GM12878 (cell line): ENCODE measurements around the gene ANK3. TPM values are rescaled to one million over a fixed set of nuclear protein-coding genes. Genes with fewer than 3 reads are reported as not detected.

Source experiments
- ATAC-seq: fragments of 200-7000 bp; cut with Tn5 transposase; 3 replicates; pipeline ENCODE4 v1.9.1; 2020; ENCODE audit warnings: mild to moderate bottlenecking, moderate library complexity
- BruUV-seq: library from RNA; stranded (reverse); fragments of 400-500 nt; replicated peaks from 2 replicates; lab custom pipeline; 2021; lab: Mats Ljungman, UMichigan
- CTCF ChIA-PET: fragments of 300-600 bp; sonication (Branson Sonifier 250); formaldehyde crosslinking; extraction: SDS; loops from one replicate; lab custom pipeline; 2021; ENCODE audit warnings: inconsistent platforms; lab: Yijun Ruan, JAX
- POLR2A ChIA-PET: fragments of 350-600 bp; formaldehyde crosslinking; extraction: SDS; loops from one replicate; lab custom pipeline; 2021; ENCODE audit warnings: inconsistent platforms; lab: Charles Lee
- RAD21 ChIA-PET: fragments of 300-600 bp; sonication (Branson Sonifier 250); formaldehyde crosslinking; loops from one replicate; lab custom pipeline; 2023; ENCODE audit warnings: antibody characterized with exemption; ENCODE audit not compliant: unreplicated experiment; lab: Charles Lee
- SMC1A ChIA-PET: fragments of 300-600 bp; sonication (Branson Sonifier 250); formaldehyde crosslinking; loops from one replicate; lab custom pipeline; 2023; ENCODE audit not compliant: unreplicated experiment, uncharacterized antibody; lab: Charles Lee
- DNase-seq: peaks from one replicate; pipeline ENCODE4 v3.0.0-alpha.2; 2011; ENCODE audit warnings: low read depth, low spot score
- FAIRE-seq: peaks from 3 replicates; lab custom pipeline; 2011; peaks lifted over from hg19 to GRCh38; lab: Jason Lieb, UNC
- H2AFZ ChIP-seq: 2 replicates; pipeline ENCODE4 v1.6.0; 2011; ENCODE audit warnings: low read depth, low read length, control low read depth; ENCODE audit not compliant: control insufficient read depth
- H3K27ac ChIP-seq: 2 replicates; pipeline ENCODE4 v1.5.1; 2011; ENCODE audit warnings: control low read depth; ENCODE audit not compliant: control insufficient read depth, insufficient read depth
- H3K27me3 ChIP-seq, 2 experiments: replicated peaks in 1 of 2; 2 replicates each; pipeline versions ENCODE4 v1.6.0 to v1.6.1; 2011; ENCODE audit warnings: low read length in 1 of 2; ENCODE audit not compliant: control insufficient read depth in 2 of 2, insufficient read depth in 2 of 2
- H3K36me3 ChIP-seq, 2 experiments: 2 replicates each; pipeline ENCODE4 v1.5.1; 2011; ENCODE audit warnings: low read length in 1 of 2; ENCODE audit not compliant: control insufficient read depth in 2 of 2, insufficient read depth in 2 of 2
- H3K4me1 ChIP-seq: 2 replicates; pipeline ENCODE4 v1.6.1; 2011; ENCODE audit warnings: mild to moderate bottlenecking, low read length, moderate library complexity, mixed read lengths; ENCODE audit not compliant: control insufficient read depth, insufficient read depth
- H3K4me2 ChIP-seq: 2 replicates; pipeline ENCODE4 v1.6.0; 2011; ENCODE audit warnings: control low read depth; ENCODE audit not compliant: control insufficient read depth, insufficient read depth
- H3K4me3 ChIP-seq: fragments of 200-600 bp; sonication (generic); 2 replicates; pipeline ENCODE4 v1.5.1; 2016
- H3K79me2 ChIP-seq: 2 replicates; pipeline ENCODE4 v1.6.0; 2011; ENCODE audit warnings: low read length; ENCODE audit not compliant: control insufficient read depth, insufficient read depth
- H3K9ac ChIP-seq: 2 replicates; pipeline ENCODE4 v1.8.0; 2011; ENCODE audit warnings: low read length, control low read depth, mixed read lengths; ENCODE audit not compliant: control insufficient read depth, insufficient read depth
- H3K9me3 ChIP-seq: replicated peaks from 3 replicates; pipeline ENCODE4 v1.5.1; 2011; ENCODE audit warnings: mild to moderate bottlenecking, low read length; ENCODE audit not compliant: control insufficient read depth, insufficient read depth
- H4K20me1 ChIP-seq: 2 replicates; pipeline ENCODE4 v1.6.0; 2011; ENCODE audit not compliant: control insufficient read depth, insufficient read depth
- ATF7 ChIP-seq: fragments of 450-650 bp; IDR thresholded peaks from 2 replicates; pipeline ENCODE4 v1.6.1; 2016; ENCODE audit warnings: low read depth, mild to moderate bottlenecking
- BCL11A ChIP-seq: IDR thresholded peaks from 2 replicates; pipeline ENCODE4 v1.6.1; 2011; ENCODE audit warnings: low read depth, low read length
- CREB1 ChIP-seq: IDR thresholded peaks from 2 replicates; pipeline ENCODE4 v1.6.1; 2012; ENCODE audit warnings: low read depth, mild to moderate bottlenecking, inconsistent platforms
- E2F8 ChIP-seq: fragments of 450-650 bp; IDR thresholded peaks from 2 replicates; pipeline ENCODE4 v1.6.1; 2018; ENCODE audit warnings: mild to moderate bottlenecking, low read depth, moderate library complexity; ENCODE audit not compliant: partially characterized antibody
- ETV6 ChIP-seq, 2 experiments: fragments of 450-650 bp in 1 of 2; IDR thresholded peaks in 1 of 2; conservative IDR thresholded peaks in 1 of 2; 2 replicates each; pipeline ENCODE4 v1.6.1; 2014; ENCODE audit warnings: antibody characterized with exemption in 1 of 2, borderline replicate concordance in 1 of 2, low read depth in 1 of 2, mild to moderate bottlenecking in 1 of 2, moderate library complexity in 1 of 2
- FOXM1 ChIP-seq: IDR thresholded peaks from 2 replicates; pipeline ENCODE4 v1.6.1; 2012; ENCODE audit warnings: low read depth, mild to moderate bottlenecking, inconsistent platforms, low read length, moderate library complexity
- HDAC2 ChIP-seq: fragments of 200-600 bp; sonication (generic); IDR thresholded peaks from 2 replicates; pipeline ENCODE4 v1.6.1; 2017
- HDAC6 ChIP-seq: fragments of 200-600 bp; sonication (generic); IDR thresholded peaks from one replicate; pipeline ENCODE4 v1.8.0; 2017; ENCODE audit warnings: antibody characterized with exemption; ENCODE audit not compliant: unreplicated experiment
- KDM1A ChIP-seq: fragments of 200-600 bp; sonication (generic); IDR thresholded peaks from 2 replicates; pipeline ENCODE4 v1.6.1; 2016; ENCODE audit warnings: borderline replicate concordance
- MEF2B ChIP-seq: fragments of 450-650 bp; IDR thresholded peaks from 2 replicates; pipeline ENCODE4 v1.6.1; 2018; ENCODE audit warnings: mild to moderate bottlenecking, moderate library complexity; ENCODE audit not compliant: partially characterized antibody, poor library complexity, severe bottlenecking
- NFXL1 ChIP-seq: fragments of 450-650 bp; IDR thresholded peaks from 2 replicates; pipeline ENCODE4 v1.6.1; 2017; ENCODE audit warnings: antibody characterized with exemption, mild to moderate bottlenecking, borderline replicate concordance
- NR2C1 ChIP-seq: fragments of 450-650 bp; IDR thresholded peaks from 2 replicates; pipeline ENCODE4 v1.6.1; 2017; ENCODE audit warnings: antibody characterized with exemption, mild to moderate bottlenecking, moderate library complexity
- NR2C2 ChIP-seq: IDR thresholded peaks from 2 replicates; pipeline ENCODE4 v1.6.1; 2011; ENCODE audit warnings: borderline replicate concordance, low read depth; ENCODE audit not compliant: control insufficient read depth, insufficient read length
- NRF1 ChIP-seq: conservative IDR thresholded peaks from 2 replicates; pipeline ENCODE4 v1.6.1; 2011; ENCODE audit warnings: mild to moderate bottlenecking, low read depth, low read length, improper control_type of control experiment
- PAX5 ChIP-seq: IDR thresholded peaks from 2 replicates; pipeline ENCODE4 v1.6.1; 2011; ENCODE audit warnings: low read depth, low read length, borderline replicate concordance
- POLR2AphosphoS2 ChIP-seq: IDR thresholded peaks from 2 replicates; pipeline ENCODE4 v1.6.1; 2011; ENCODE audit warnings: low read depth, mild to moderate bottlenecking, low read length, improper control_type of control experiment, moderate library complexity
- RAD51 ChIP-seq: fragments of 450-650 bp; IDR thresholded peaks from 2 replicates; pipeline ENCODE4 v1.6.1; 2016; ENCODE audit warnings: moderate library complexity, mild to moderate bottlenecking, inconsistent platforms
- SMC3 ChIP-seq: IDR thresholded peaks from 2 replicates; pipeline ENCODE4 v1.6.1; 2011; ENCODE audit warnings: low read length, improper control_type of control experiment, borderline replicate concordance
- TCF12 ChIP-seq: IDR thresholded peaks from 2 replicates; pipeline ENCODE4 v1.6.1; 2011; ENCODE audit warnings: low read depth, mild to moderate bottlenecking, low read length
- WGBS: methylation state at CpG from one replicate; pipeline ENCODE4 v1.1.6; 2016; ENCODE audit warnings: low lambda C conversion rate; ENCODE audit not compliant: insufficient replicate concordance, insufficient coverage; ENCODE audit errors: missing lambda C conversion rate; 5-methylcytosine and 5-hydroxymethylcytosine counted together
- in situ Hi-C: fragments of 300-500 bp; cut with MboI; formaldehyde crosslinking; loops from 9 replicates; pipeline ENCODE4 v1.14.3; 2018; ENCODE audit warnings: mixed read lengths
- intact Hi-C: fragments of 100-400 bp; cut with micrococcal nuclease; formaldehyde crosslinking; loops from one replicate; pipeline ENCODE4 v1.14.2; 2022; ENCODE audit not compliant: unreplicated experiment
- polyA plus RNA-seq, 11 experiments: library from polyadenylated mRNA; depleted of rRNA in 4 of 11; unstranded in 6 of 11; stranded (reverse) in 5 of 11; fragments of >200 nt; fragmentation: Nextera tagmentation in 4 of 11; fragmentation: Illumina TruSeq in 1 of 11; extraction: Ambion mirVana in 4 of 11; extraction: Trizol in 1 of 11; gene quantifications; 1 replicate in 1 of 11; 2 replicates in 10 of 11; pipeline versions ENCODE4 v1.2.1 to v1.2.3, GENCODE V29; 2011 to 2016; ENCODE audit warnings: inconsistent platforms in 2 of 11, missing spikeins in 2 of 11, low read depth in 1 of 11
- total RNA-seq, 4 experiments: library from RNA; depleted of rRNA in 3 of 4; stranded (reverse); fragments of >200 nt in 3 of 4; fragmentation: Illumina TruSeq in 1 of 4; extraction: Trizol in 1 of 4; gene quantifications; 2 replicates each; pipeline versions ENCODE4 v1.2.1 to v1.2.3, GENCODE V29; 2013 to 2021
- TF ChIP-seq, protein P1 (sequence below): fragments of 450-650 bp; IDR thresholded peaks from 2 replicates; pipeline ENCODE4 v1.6.1; 2017; ENCODE audit warnings: mild to moderate bottlenecking

The ANK3 gene
- total and polyA plus RNA-seq, 10 of the 15 experiments (the other 5 are each of a cell fraction or from before 2014, with no cell fraction given), result 0.06 to 0.82 (median 0.20) TPM; not detected in 2

- intact Hi-C loops, result no loop called here
- no peak overlapping the region for H3K27ac ChIP-seq
- FAIRE-seq (no peak), DNase-seq (no peak), ATAC-seq (no peak)
- 40% methylated on average over 2 of the region's 2 CpGs for WGBS
- H3K9ac ChIP-seq, result no peak overlapping the region
- RAD21 ChIA-PET, result no interaction called here
- in situ Hi-C loops, result no loop called here
- no peak overlapping the region for H3K4me2 ChIP-seq
- SMC1A ChIA-PET, result no interaction called here
- H3K4me3 ChIP-seq, result no peak overlapping the region
- H3K9me3 ChIP-seq, result no peaks in the 10 kb centered on the region; the same call in 2 of the 3 replicates
- BruUV-seq, result no TSS peak
- H2AFZ ChIP-seq, result no peak overlapping the region
- POLR2A ChIA-PET, result no interaction called here
- CTCF ChIA-PET, result interaction anchor here (0.6 kb wide), 1 partner anchor 244 kb away, joined by 3 read pairs; no protein-coding TSS in a partner anchor
- no peaks in the 10 kb centered on the region for H3K27me3 ChIP-seq
- TF ChIP-seq KDM1A (no peak), FOXM1 (no peak), PAX5 (no peak), NFXL1 (no peak), SMC3 (no peak), HDAC6 (no peak), ATF7 (no peak), POLR2AphosphoS2 (no peak), NR2C1 (no peak), NR2C2 (no peak), BCL11A (no peak), E2F8 (no peak), TCF12 (no peak), CREB1 (no peak), HDAC2 (no peak), ETV6 (conservative IDR thresholded peaks at IDR 0.05 in 1 of 2, IDR thresholded peaks at IDR 0.05 in 1 of 2; ENCODE audit: borderline replicate concordance in 1 of 2, low read depth in 1 of 2) (no peak), NRF1 (no peak), MEF2B (no peak), RAD51 (no peak)
- TF ChIP-seq, protein P1, sequence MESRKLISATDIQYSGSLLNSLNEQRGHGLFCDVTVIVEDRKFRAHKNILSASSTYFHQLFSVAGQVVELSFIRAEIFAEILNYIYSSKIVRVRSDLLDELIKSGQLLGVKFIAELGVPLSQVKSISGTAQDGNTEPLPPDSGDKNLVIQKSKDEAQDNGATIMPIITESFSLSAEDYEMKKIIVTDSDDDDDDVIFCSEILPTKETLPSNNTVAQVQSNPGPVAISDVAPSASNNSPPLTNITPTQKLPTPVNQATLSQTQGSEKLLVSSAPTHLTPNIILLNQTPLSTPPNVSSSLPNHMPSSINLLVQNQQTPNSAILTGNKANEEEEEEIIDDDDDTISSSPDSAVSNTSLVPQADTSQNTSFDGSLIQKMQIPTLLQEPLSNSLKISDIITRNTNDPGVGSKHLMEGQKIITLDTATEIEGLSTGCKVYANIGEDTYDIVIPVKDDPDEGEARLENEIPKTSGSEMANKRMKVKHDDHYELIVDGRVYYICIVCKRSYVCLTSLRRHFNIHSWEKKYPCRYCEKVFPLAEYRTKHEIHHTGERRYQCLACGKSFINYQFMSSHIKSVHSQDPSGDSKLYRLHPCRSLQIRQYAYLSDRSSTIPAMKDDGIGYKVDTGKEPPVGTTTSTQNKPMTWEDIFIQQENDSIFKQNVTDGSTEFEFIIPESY, result no peak
- no peaks in the 10 kb centered on the region for H3K79me2 ChIP-seq
- no peaks in the 10 kb centered on the region for H3K4me1 ChIP-seq
- H4K20me1 ChIP-seq, result no peaks in the 10 kb centered on the region
- no peaks in the 10 kb centered on the region for H3K36me3 ChIP-seq
These were observed 113.4 kb downstream of the ANK3 start for GRCh38 chr10:60276232-60276631.
